GM23248 (cell line): ENCODE data around the gene MRPL37.

ENCODE experiments used
- EZH2 ChIP-seq: fragments of 200-600 bp; sonication (generic); IDR thresholded peaks from 2 replicates; pipeline ENCODE4 v1.6.1; 2018; ENCODE audit warnings: antibody characterized with exemption, mild to moderate bottlenecking; ENCODE audit not compliant: insufficient read depth, poor library complexity, severe bottlenecking
- EZH2phosphoT487 ChIP-seq: fragments of 200-600 bp; sonication (generic); IDR thresholded peaks from 2 replicates; pipeline ENCODE4 v1.6.1; 2018; ENCODE audit warnings: antibody characterized with exemption, moderate library complexity, mild to moderate bottlenecking, low read depth; ENCODE audit not compliant: insufficient read depth

DNA sequence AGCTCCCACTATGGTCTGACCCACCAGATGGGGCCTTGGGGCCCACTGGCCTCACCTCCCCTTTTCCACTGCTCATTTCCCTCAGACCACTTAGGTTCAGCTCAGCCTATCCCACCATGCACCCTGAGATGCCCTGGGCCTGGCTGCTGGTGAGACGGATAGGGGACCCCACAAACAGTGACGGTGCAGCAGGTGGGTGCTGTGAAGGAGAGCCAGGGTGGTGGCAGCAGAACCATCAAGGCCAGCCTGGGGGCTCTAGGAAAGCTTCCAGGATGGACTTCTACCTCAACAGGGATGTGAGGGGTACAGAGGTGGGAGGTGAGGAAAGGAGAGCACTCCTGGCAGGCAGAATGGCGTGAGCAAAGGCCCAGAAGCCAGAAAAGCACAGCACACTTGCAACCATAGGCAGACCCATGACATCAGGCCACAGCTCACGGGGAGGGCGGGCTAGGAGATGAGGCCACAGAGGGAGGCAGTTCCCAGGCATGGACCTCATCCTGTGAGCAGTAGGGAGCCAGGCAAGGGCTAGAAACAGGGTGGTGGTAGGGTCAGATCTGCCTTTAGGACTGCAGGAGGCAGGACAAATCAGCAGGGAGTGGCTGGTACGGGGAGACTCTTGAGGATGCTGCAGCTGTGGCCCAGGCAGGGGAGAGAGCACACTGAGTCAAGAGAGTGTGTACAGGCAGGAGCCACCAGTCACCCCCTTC lies 23.2 kb upstream of the MRPL37 start:
- TF ChIP-seq EZH2 = no peak
- no peak for TF ChIP-seq EZH2phosphoT487
